K562 (cell line): ENCODE data around the gene SFT2D2. TPM values are rescaled to one million over a fixed set of nuclear protein-coding genes. Genes with fewer than 3 reads are reported as not detected.
A peak's percentile ranks its signal among the peaks of the same experiment; 100 is the strongest.

ENCODE experiments used
- ATAC-seq: fragments of 200-7000 bp; cut with Tn5 transposase; 3 replicates; pipeline ENCODE4 v1.9.1; 2020; ENCODE audit warnings: moderate library complexity
- BruUV-seq: library from RNA; stranded (reverse); fragments of 400-500 nt; replicated peaks from 2 replicates; lab custom pipeline; 2021; lab: Mats Ljungman, UMichigan
- CTCF ChIA-PET: fragments of 300-600 bp; formaldehyde crosslinking; extraction: SDS; loops from one replicate; lab custom pipeline; 2021; ENCODE audit warnings: low intra/inter-chr PET ratio; lab: Yijun Ruan, JAX
- POLR2A ChIA-PET: fragments of 300-600, 350-650 bp; sonication (Branson Sonifier 250); formaldehyde crosslinking; extraction: SDS; loops from one replicate; lab custom pipeline; 2021; ENCODE audit warnings: antibody characterized with exemption, inconsistent platforms; lab: Yijun Ruan, JAX
- DNase-seq, 4 experiments: peaks; one replicate each; pipeline versions ENCODE4 v3.0.0 to v3.0.0-alpha.2; 2011 to 2018; ENCODE audit warnings: low spot score in 3 of 4, mixed read lengths in 3 of 4; ENCODE audit errors: extremely low read depth in 1 of 4
- FAIRE-seq: peaks from 2 replicates; lab custom pipeline; 2011; peaks lifted over from hg19 to GRCh38; lab: Jason Lieb, UNC
- H2AFZ ChIP-seq: 2 replicates; pipeline ENCODE4 v1.6.0; 2011; ENCODE audit warnings: low read depth, low read length, control low read depth, inconsistent platforms
- H3K27ac ChIP-seq: fragments of 200-600 bp; 3 replicates; pipeline ENCODE4 v1.8.0; 2011; ENCODE audit warnings: low read depth, mild to moderate bottlenecking, control low read depth, inconsistent platforms, low read length, moderate library complexity, mixed read lengths; ENCODE audit errors: extremely low read depth
- H3K27me3 ChIP-seq, 2 experiments: fragments of 300-600 bp in 1 of 2; 2 replicates in 1 of 2; 3 replicates in 1 of 2; pipeline versions ENCODE4 v1.6.0 to v1.8.0; 2011; ENCODE audit warnings: inconsistent platforms in 2 of 2, low read length in 2 of 2, mild to moderate bottlenecking in 1 of 2, mixed read lengths in 1 of 2, moderate library complexity in 1 of 2; ENCODE audit not compliant: control insufficient read depth in 2 of 2, insufficient read depth in 2 of 2
- H3K36me3 ChIP-seq: fragments of 300-600 bp; 3 replicates; pipeline ENCODE4 v1.8.0; 2011; ENCODE audit warnings: mild to moderate bottlenecking, low read length, inconsistent platforms; ENCODE audit not compliant: control insufficient read depth, insufficient read depth
- H3K4me1 ChIP-seq, 2 experiments: fragments of 200-600 bp in 1 of 2; replicated peaks in 1 of 2; 2 replicates in 1 of 2; 3 replicates in 1 of 2; pipeline versions ENCODE4 v1.5.1 to v1.8.0; 2011; ENCODE audit warnings: inconsistent platforms in 2 of 2, low read length in 2 of 2, mild to moderate bottlenecking in 1 of 2, mixed read lengths in 1 of 2, moderate library complexity in 1 of 2; ENCODE audit not compliant: control insufficient read depth in 2 of 2, insufficient read depth in 2 of 2
- H3K4me2 ChIP-seq: 2 replicates; pipeline ENCODE4 v1.6.1; 2011; ENCODE audit warnings: low read length, control low read depth, inconsistent platforms, mixed read lengths; ENCODE audit not compliant: insufficient read depth
- H3K4me3 ChIP-seq: fragments of 200-600 bp; sonication (generic), shearing (Covaris generic); 2 replicates; pipeline ENCODE4 v1.5.1; 2016; ENCODE audit warnings: control low read depth, inconsistent platforms
- H3K79me2 ChIP-seq: fragments of 200-600 bp; 3 replicates; pipeline ENCODE4 v1.8.0; 2011; ENCODE audit warnings: low read length, inconsistent platforms; ENCODE audit not compliant: control insufficient read depth, insufficient read depth
- H3K9ac ChIP-seq, 2 experiments: 2 replicates each; pipeline versions ENCODE4 v1.6.0 to v1.6.1; 2011; ENCODE audit warnings: low read depth in 2 of 2, low read length in 2 of 2, control low read depth in 1 of 2, inconsistent platforms in 1 of 2, mild to moderate bottlenecking in 1 of 2, mixed read lengths in 1 of 2; ENCODE audit not compliant: insufficient read depth in 1 of 2
- H3K9me1 ChIP-seq: one replicate; pipeline ENCODE4 v1.6.0; 2011; ENCODE audit warnings: inconsistent platforms, mild to moderate bottlenecking, low read length, moderate library complexity; ENCODE audit not compliant: control insufficient read depth, insufficient read depth
- H3K9me3 ChIP-seq: replicated peaks from 2 replicates; pipeline ENCODE4 v1.5.1; 2011; ENCODE audit warnings: low read depth, low read length, inconsistent platforms; ENCODE audit not compliant: control insufficient read depth, insufficient read depth
- H4K20me1 ChIP-seq: replicated peaks from 2 replicates; pipeline ENCODE4 v1.6.1; 2011; ENCODE audit warnings: low read length, inconsistent platforms, mixed read lengths; ENCODE audit not compliant: control insufficient read depth, insufficient read depth
- CC2D1A ChIP-seq: fragments of 450-650 bp; IDR thresholded peaks from 2 replicates; pipeline ENCODE4 v1.6.1; 2017; ENCODE audit warnings: mild to moderate bottlenecking
- DACH1 ChIP-seq: fragments of 450-650 bp; IDR thresholded peaks from 2 replicates; pipeline ENCODE4 v1.6.1; 2018; ENCODE audit not compliant: partially characterized antibody
- DPF2 ChIP-seq: fragments of 450-650 bp; IDR thresholded peaks from 2 replicates; pipeline ENCODE4 v1.6.1; 2016
- HDAC1 ChIP-seq, 2 experiments: fragments of 450-650 bp; IDR thresholded peaks; 2 replicates each; pipeline ENCODE4 v1.6.1; 2016 to 2017; ENCODE audit warnings: inconsistent platforms in 1 of 2, mild to moderate bottlenecking in 1 of 2, moderate library complexity in 1 of 2
- L3MBTL2 ChIP-seq: fragments of 450-650 bp; IDR thresholded peaks from 2 replicates; pipeline ENCODE4 v1.6.1; 2016; ENCODE audit warnings: mild to moderate bottlenecking, moderate library complexity
- MEF2A ChIP-seq: IDR thresholded peaks from 2 replicates; pipeline ENCODE4 v1.6.1; 2011; ENCODE audit warnings: low read depth, mild to moderate bottlenecking, low read length, moderate library complexity; ENCODE audit not compliant: control insufficient read depth
- MYBL2 ChIP-seq, 2 experiments: fragments of 450-650 bp in 1 of 2; sonication (generic) in 1 of 2; formaldehyde crosslinking in 1 of 2; IDR thresholded peaks; 2 replicates each; pipeline versions ENCODE4 v1.6.1 to v1.8.1; 2017 to 2022; ENCODE audit warnings: borderline replicate concordance in 1 of 2, inconsistent platforms in 1 of 2, low read depth in 1 of 2, mild to moderate bottlenecking in 1 of 2, missing genetic modification reagents in 1 of 2, moderate library complexity in 1 of 2
- NFIX ChIP-seq: fragments of 250-450 bp; sonication (Bioruptor Pico); IDR thresholded peaks from 2 replicates; pipeline ENCODE4 v1.4.0; 2020; ENCODE audit warnings: low read depth, mild to moderate bottlenecking, moderate library complexity
- NKRF ChIP-seq: fragments of 450-650 bp; IDR thresholded peaks from 2 replicates; pipeline ENCODE4 v1.6.1; 2016; ENCODE audit warnings: borderline replicate concordance
- NR4A1 ChIP-seq, 2 experiments: fragments of 250-450 bp in 1 of 2; fragments of 450-650 bp in 1 of 2; sonication (Bioruptor Pico) in 1 of 2; IDR thresholded peaks; 2 replicates each; pipeline versions ENCODE4 v1.4.0 to v1.6.1; 2016 to 2020; ENCODE audit warnings: mild to moderate bottlenecking in 2 of 2, missing compliant biosample characterization in 1 of 2, missing genetic modification characterization in 1 of 2, moderate library complexity in 1 of 2
- NUFIP1 ChIP-seq: fragments of 450-650 bp; IDR thresholded peaks from 2 replicates; pipeline ENCODE4 v1.6.1; 2018; ENCODE audit not compliant: partially characterized antibody
- RNF2 ChIP-seq: sonication (generic); IDR thresholded peaks from 2 replicates; pipeline ENCODE4 v1.6.1; 2016
- TOE1 ChIP-seq, 2 experiments: fragments of 450-650 bp in 1 of 2; sonication (generic) in 1 of 2; formaldehyde crosslinking in 1 of 2; IDR thresholded peaks; 2 replicates each; pipeline versions ENCODE4 v1.7.1 to v1.8.0; 2016 to 2022; ENCODE audit warnings: borderline replicate concordance in 2 of 2, mild to moderate bottlenecking in 2 of 2, antibody characterized with exemption in 1 of 2, inconsistent platforms in 1 of 2, low read depth in 1 of 2, missing genetic modification reagents in 1 of 2, moderate library complexity in 1 of 2
- WGBS: fragments of 100-300 bp; shearing (Covaris generic); methylation state at CpG from one replicate; pipeline ENCODE4 v1.1.6; 2016; ENCODE audit warnings: low coverage, mixed read lengths; ENCODE audit not compliant: insufficient coverage; ENCODE audit errors: missing lambda C conversion rate; 5-methylcytosine and 5-hydroxymethylcytosine counted together
- in situ Hi-C: fragments of 300-500 bp; cut with MboI; formaldehyde crosslinking; loops from 4 replicates; pipeline ENCODE4 v1.15.0; 2018; ENCODE audit warnings: inconsistent platforms, mixed read lengths
- intact Hi-C: fragments of 100-400 bp; cut with micrococcal nuclease; formaldehyde crosslinking; loops from 2 replicates; pipeline ENCODE4 v1.14.2; 2022
- polyA plus RNA-seq, 8 experiments: library from polyadenylated mRNA; depleted of rRNA in 4 of 8; stranded (reverse) in 5 of 8; unstranded in 3 of 8; fragments of >200 nt; fragmentation: Nextera tagmentation in 2 of 8; fragmentation: Illumina TruSeq in 1 of 8; extraction: Ambion mirVana in 2 of 8; extraction: Trizol in 1 of 8; gene quantifications; 2 replicates each; pipeline versions ENCODE4 v1.2.1 to v1.2.3, GENCODE V29; 2011 to 2014; ENCODE audit warnings: inconsistent platforms in 1 of 8, missing spikeins in 1 of 8
- total RNA-seq, 7 experiments: library from RNA; depleted of rRNA in 6 of 7; stranded (reverse); fragments of >200 nt in 6 of 7; fragmentation: Illumina TruSeq in 2 of 7; extraction: Trizol in 2 of 7; gene quantifications; 2 replicates each; pipeline versions ENCODE4 v1.2.1 to v1.2.3, GENCODE V29; 2011 to 2021; ENCODE audit warnings: low replicate concordance in 1 of 7
- TF ChIP-seq, protein P1 (sequence below): sonication (generic); formaldehyde crosslinking; IDR thresholded peaks from 2 replicates; pipeline ENCODE4 v1.8.0; 2022; ENCODE audit warnings: mild to moderate bottlenecking, low read depth, missing genetic modification reagents
- TF ChIP-seq, protein P2 (sequence below): fragments of 150-350 bp; conservative IDR thresholded peaks from 2 replicates; pipeline ENCODE4 v1.6.1; 2014; ENCODE audit warnings: low read length

SFT2D2 gene
- total and polyA plus RNA-seq, 9 of the 15 experiments (the other 6 are each of a cell fraction or from before 2014, with no cell fraction given), result 3.4 to 50.1 (median 21.6) TPM

DNA sequence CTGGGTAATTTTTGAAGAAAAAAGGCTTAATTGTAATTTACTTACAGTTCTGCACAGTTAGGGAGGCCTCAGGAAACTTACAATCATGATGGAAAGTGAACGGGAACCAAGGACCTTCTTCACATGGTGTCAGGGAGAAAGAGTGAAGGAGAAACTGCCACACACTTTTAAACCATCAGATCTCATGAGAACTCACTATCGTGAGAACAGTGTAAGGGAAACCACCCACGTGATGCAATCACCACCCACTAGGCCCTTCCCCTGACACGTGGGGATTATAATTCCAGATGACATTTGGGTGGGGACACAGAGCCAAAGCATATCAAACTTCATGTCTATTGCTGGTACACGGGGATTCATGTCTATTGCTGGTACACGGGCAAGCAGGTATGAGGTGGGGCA, 5.3 kb upstream of the SFT2D2 start:
- Histone ChIP-seq H3K36me3 (no peaks in the 10 kb centered on the region), H3K4me1 (peaks cover 14 to 37% of the 10 kb centered on the region in 2 experiments; a peak in 4 of 5 replicates), H4K20me1 (no peaks in the 10 kb centered on the region), H3K9me1 (no peaks in the 10 kb centered on the region), H3K9me3 (no peaks in the 10 kb centered on the region), H3K27me3 (no peaks in the 10 kb centered on the region), H3K79me2 (peaks cover 25% of the 10 kb centered on the region), H3K4me3 (peak overlapping the region; percentile 33), H3K27ac (peak overlapping the region; percentile 65), H3K9ac (peak overlapping the region in 1 of 2 experiments; percentile 57; a peak in 2 of 4 replicates), H3K4me2 (peak overlapping the region; percentile 86), H2AFZ (peak overlapping the region; percentile 96)
- BruUV-seq, result no TSS peak
- DNase-seq (peak in 2 of 4 experiments; percentile 57 to 76), FAIRE-seq (peak; percentile 82), ATAC-seq (peak; percentile 74)
- in situ Hi-C loops (no loop called here), intact Hi-C loops (loop anchor here (5.0 to 10.0 kb wide), 2 partner anchors 58 to 126 kb away; no protein-coding TSS in a partner anchor)
- ChIA-PET POLR2A (interaction anchor here (0.8 to 1.7 kb wide), 6 partner anchors 10 to 86 kb away, joined by 3 to 4 read pairs (median 4); no protein-coding TSS in a partner anchor), CTCF (no interaction called here)
- 19% methylated on average over 6 of the region's 6 CpGs for WGBS
- TF ChIP-seq RNF2, result 0 out of 2 replicates have a peak, but pooled peaks have one; percentile 36
- TF ChIP-seq, protein P1, sequence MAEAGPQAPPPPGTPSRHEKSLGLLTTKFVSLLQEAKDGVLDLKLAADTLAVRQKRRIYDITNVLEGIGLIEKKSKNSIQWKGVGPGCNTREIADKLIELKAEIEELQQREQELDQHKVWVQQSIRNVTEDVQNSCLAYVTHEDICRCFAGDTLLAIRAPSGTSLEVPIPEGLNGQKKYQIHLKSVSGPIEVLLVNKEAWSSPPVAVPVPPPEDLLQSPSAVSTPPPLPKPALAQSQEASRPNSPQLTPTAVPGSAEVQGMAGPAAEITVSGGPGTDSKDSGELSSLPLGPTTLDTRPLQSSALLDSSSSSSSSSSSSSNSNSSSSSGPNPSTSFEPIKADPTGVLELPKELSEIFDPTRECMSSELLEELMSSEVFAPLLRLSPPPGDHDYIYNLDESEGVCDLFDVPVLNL (CRISPR knock-in tag), result 0 out of 2 replicates have a peak, but pooled peaks have one; percentile 9
- TF ChIP-seq DPF2, result peak; percentile 70
- peak; percentile 48; the same call in 1 of the 2 replicates for TF ChIP-seq NKRF
- TF ChIP-seq MEF2A, result no peak
- no peak for TF ChIP-seq NR4A1 (CRISPR knock-in tag; IDR thresholded peaks at IDR 0.05)
- TF ChIP-seq NR4A1 (tag; IDR thresholded peaks at IDR 0.05), result 0 out of 2 replicates have a peak, but pooled peaks have one; percentile 59
- TF ChIP-seq MYBL2 (IDR thresholded peaks at IDR 0.05; ENCODE audit: low read depth), result peak; percentile 89
- TF ChIP-seq MYBL2 (CRISPR knock-in tag; IDR thresholded peaks at IDR 0.05; ENCODE audit: borderline replicate concordance), result no peak
- peak; percentile 98 for TF ChIP-seq L3MBTL2
- peak; percentile 87; the same call in 1 of the 2 replicates for TF ChIP-seq TOE1 (IDR thresholded peaks at IDR 0.05; ENCODE audit: borderline replicate concordance)
- no peak for TF ChIP-seq TOE1 (CRISPR knock-in tag; IDR thresholded peaks at IDR 0.05; ENCODE audit: borderline replicate concordance, low read depth)
- TF ChIP-seq NFIX (CRISPR knock-in tag), result no peak
- TF ChIP-seq CC2D1A, result peak; percentile 53; the same call in 1 of the 2 replicates
- TF ChIP-seq, protein P2, sequence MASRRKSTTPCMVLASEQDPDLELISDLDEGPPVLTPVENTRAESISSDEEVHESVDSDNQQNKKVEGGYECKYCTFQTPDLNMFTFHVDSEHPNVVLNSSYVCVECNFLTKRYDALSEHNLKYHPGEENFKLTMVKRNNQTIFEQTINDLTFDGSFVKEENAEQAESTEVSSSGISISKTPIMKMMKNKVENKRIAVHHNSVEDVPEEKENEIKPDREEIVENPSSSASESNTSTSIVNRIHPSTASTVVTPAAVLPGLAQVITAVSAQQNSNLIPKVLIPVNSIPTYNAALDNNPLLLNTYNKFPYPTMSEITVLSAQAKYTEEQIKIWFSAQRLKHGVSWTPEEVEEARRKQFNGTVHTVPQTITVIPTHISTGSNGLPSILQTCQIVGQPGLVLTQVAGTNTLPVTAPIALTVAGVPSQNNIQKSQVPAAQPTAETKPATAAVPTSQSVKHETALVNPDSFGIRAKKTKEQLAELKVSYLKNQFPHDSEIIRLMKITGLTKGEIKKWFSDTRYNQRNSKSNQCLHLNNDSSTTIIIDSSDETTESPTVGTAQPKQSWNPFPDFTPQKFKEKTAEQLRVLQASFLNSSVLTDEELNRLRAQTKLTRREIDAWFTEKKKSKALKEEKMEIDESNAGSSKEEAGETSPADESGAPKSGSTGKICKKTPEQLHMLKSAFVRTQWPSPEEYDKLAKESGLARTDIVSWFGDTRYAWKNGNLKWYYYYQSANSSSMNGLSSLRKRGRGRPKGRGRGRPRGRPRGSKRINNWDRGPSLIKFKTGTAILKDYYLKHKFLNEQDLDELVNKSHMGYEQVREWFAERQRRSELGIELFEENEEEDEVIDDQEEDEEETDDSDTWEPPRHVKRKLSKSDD, result 0 out of 2 replicates have a peak, but pooled peaks have one; percentile 44
- peak; percentile 10 for TF ChIP-seq NUFIP1
- peak in 1 of 2 experiments; percentile 39; a peak in 1 of 4 replicates for TF ChIP-seq HDAC1 (IDR thresholded peaks at IDR 0.05)
- no peak for TF ChIP-seq DACH1
